ENCODE measurements around the gene RNF166.

GRCh38 chr16:88710556-88710955, 4.3 kb upstream of the RNF166 start:
- TF ChIP-seq POLR2A (IDR thresholded peaks at IDR 0.05) (no peak), CTCF (IDR thresholded peaks at IDR 0.05) (no peak)

Data from lower leg skin (tissue), 3 donors.